Ureter (tissue), 1 donor: ENCODE data around the gene NBPF26. TPM values are rescaled to one million over a fixed set of nuclear protein-coding genes. Genes with fewer than 3 reads are reported as not detected.
"Not testable (repeated sequence)": the region's sequence is repeated elsewhere in the genome, so short reads cannot be mapped to it uniquely, and the experiment has no call there.

Source experiments
- DNase-seq: peaks from one replicate; pipeline ENCODE4 v3.0.0-alpha.2; 2020; ENCODE audit warnings: low spot score
- total RNA-seq: library from RNA; stranded (reverse); gene quantifications from one replicate; pipeline ENCODE4 v1.2.4, GENCODE V29; 2023
- donor health status: DM: yes; HTN: yes; CAD: no.

NBPF26 gene
- total RNA-seq: 31.7 TPM

- DNase-seq: peak; percentile 86
These were observed at the start of gene NBPF26 for GRCh38 chr1:120723715-120724402. TSS of gene NBPF26 (plus strand) at chr1:120723945.

- DNase-seq: not testable (repeated sequence)
These were observed 43.5 kb upstream of the NBPF26 start for GRCh38 chr1:120680106-120680819.

GRCh38 chr1:120680938-120681337, 42.8 kb upstream of the NBPF26 start:
- DNase-seq: not testable (repeated sequence)

DNA sequence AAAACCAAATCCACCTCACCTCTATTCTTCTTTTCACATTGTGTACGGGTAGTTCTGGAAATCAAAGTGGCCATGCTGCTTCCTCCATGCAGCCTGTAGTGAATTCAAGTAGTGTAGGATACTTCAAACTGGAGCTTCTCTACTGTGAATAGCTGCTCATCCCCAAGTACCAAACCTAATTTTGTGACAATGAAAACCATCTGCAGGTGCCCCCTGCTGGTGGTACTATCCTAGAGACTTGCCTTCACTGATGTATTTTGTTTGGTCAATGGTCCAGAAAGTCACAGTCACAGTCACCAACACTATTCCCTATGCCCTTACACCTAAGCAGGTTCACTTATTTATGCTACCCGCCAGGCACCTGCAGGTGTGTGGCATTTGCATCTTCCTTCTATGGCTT, 39.3 kb upstream of the NBPF26 start:
- not testable (repeated sequence) for DNase-seq

DNA sequence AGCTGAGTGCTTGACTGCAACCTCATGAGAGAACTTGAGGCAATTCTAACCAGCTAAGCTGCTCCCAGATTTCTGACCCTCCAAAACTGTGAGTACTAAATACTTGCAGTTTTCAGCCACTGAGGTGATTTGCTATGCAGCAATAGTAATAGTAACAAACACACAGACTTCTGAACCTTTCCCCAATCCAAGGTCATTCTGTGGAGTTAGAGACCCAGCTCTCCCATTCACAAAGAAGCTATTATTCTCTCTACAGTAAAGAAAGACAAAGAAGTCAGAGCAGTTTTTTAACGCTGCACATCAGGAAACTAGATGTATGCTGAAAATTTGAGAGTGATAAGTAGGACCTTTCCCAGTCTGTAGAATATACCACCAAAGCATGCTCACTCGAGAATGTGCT, 38.1 kb upstream of the NBPF26 start:
- DNase-seq: not testable (repeated sequence)

DNA sequence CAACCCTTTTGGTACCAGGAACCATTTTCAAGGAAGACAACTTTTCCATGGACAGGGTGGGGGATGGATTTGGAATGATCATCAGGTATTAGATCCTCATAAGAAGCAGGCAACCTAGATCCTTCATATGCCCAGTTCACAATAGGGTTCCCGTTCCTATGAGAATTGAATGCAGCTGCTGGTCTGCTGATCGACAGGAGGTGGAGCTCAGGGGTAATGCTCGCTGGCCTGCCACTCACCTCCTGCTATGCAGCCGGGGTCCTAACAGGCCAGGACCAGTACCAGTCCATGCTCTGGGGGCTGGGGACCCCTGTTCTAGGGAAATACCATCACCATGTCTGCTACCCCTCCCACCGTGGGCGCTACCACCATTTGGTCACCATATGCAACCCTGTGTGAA, 36.5 kb upstream of the NBPF26 start:
- not testable (repeated sequence) for DNase-seq

DNA sequence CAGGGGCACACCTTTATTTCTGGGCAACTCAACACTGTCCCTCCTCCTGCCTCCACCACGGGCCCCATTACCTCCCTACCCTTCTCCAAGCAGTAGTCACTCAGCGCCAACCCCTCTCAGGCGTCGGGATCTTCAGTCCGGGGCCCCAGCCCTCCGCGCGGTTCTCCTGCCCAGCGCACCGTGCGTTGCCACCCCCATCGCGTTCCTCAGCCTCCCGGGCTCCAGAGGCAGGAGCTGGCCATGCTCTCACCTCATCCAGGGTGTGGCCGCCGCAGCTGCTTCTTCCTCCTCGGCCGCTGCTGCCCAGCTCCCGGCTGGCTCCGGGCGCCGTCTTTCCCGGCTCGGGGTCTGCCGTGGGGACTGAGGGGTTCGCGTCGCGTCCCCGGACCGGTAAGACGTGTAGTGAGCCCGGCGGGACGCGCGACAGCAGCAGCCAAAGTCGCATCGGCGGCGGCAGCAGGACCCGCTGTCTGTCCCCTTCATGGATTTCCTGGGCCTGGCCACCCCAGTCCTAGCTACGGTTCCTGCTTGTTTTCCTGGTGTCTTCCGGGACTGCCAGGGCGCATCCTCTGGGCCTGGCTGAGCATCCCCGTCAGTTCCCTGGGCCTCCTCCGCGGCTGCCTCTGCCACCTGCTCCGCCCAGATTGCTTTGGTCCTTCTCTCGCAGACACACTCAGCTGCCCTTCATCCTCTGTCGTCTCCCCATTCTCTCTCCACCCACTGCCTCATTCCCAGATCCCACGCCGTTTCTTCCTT, 22.8 kb upstream of the NBPF26 start:
- DNase-seq: not testable (repeated sequence)

DNA sequence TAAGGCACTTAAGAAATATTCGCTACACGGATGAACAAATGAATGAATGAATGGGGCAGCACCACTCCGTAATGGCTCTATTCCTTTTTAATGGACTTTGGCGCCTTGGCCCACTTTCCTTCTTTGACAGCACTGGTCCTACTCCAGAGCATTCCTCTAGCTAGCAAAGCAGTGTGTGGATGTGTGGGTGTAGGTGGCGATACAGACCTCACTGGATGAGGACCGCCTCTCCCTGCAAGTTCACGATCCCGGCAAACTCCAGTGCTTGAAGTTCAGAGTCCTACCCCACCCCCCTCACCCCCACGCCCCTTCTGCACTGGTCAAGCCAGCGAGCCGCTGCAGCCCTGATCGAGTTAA, 409 bp upstream of the NBPF26 start:
- not testable (repeated sequence) for DNase-seq

DNA sequence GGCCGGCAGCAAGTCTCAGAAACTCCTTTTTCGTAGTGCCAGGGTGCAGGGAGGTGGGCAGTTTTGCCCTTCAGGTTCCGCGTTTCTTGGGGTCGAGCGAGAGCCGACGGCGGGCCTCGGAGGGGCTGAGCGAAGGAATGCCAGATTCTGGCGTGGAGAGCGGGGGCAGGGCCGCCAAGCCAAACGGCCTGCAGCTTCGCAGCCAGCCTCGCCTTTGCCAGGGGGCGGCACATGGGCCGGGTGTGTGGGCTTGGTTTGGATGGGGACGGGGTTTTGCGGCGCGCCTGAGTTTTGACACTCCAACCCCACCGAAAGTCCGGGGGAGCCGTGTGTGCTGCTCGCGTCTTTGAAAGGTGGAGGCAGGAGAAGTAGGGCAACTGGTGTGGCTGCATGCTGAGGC, 762 bp downstream of the NBPF26 start:
- DNase-seq: not testable (repeated sequence)

DNA sequence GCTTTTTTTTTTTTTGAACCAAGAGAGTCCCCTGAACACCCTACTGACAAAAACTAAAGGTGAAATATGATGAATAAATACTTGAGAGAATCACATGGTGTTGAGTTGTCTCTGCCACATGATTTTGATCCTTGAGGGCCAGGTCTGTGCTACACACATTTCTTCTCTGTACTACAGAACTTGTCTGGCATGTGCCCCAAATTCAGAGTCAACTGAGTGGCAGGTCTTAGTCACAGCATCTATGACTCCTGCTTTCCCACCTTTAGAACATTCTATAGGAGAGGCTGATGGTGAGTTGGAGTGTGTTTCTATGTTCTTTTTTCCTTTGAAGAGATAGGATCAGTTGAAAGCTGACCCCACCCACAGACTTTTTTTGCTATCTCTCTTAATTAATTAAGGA, 5.1 kb downstream of the NBPF26 start:
- not testable (repeated sequence) for DNase-seq

GRCh38 chr1:120769090-120769489, 45.3 kb downstream of the NBPF26 start:
- not testable (repeated sequence) for DNase-seq

GRCh38 chr1:120805452-120805851, 81.7 kb downstream of the NBPF26 start:
- not testable (repeated sequence) for DNase-seq

DNA sequence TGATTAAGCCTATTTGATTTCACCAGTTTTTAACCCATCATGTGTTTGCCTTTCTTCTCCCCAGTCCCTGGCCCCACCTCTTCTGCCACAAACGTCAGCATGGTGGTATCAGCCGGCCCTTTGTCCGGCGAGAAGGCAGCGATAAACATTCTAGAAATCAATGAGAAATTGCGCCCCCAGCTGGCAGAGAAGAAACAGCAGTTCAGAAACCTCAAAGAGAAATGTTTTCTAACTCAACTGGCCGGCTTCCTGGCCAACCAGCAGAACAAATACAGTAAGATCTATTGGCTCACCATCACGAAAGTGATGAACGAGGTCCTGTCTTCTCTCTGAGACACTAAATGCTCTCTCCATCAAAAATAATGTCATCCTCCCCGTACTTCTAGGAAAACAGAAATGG, 88.1 kb downstream of the NBPF26 start:
- DNase-seq: peak; percentile 43

DNA sequence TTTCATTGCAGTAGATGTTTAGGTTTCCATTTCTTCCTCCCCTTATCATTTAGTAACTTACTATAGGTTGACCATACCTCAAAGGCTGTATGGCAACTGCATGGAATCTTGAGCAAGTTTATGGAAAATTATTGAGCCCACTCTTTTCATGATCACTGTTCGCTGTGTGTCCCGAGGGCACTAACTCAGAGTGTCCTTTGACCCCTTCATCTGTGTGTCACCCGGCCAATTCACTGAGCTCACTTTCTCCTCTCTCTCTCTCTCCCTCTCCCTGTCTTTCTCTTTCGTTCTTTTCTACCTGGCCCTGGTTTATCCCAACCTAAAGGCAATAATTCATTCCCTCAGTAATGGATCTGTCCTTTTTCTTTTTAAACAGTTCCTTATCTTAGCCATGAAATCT, 101.3 kb downstream of the NBPF26 start:
- not testable (repeated sequence) for DNase-seq

DNA sequence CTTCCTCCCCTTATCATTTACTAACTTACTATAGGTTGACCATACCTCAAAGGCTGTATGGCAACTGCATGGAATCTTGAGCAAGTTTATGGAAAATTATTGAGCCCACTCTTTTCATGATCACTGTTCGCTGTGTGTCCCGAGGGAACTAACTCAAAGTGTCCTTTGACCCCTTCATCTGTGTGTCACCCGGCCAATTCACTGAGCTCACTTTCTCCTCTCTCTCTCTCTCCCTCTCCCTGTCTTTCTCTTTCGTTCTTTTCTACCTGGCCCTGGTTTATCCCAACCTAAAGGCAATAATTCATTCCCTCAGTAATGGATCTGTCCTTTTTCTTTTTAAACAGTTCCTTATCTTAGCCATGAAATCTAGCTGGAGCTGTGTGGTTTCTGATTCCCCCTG, 102.9 kb downstream of the NBPF26 start:
- not testable (repeated sequence) for DNase-seq

DNA sequence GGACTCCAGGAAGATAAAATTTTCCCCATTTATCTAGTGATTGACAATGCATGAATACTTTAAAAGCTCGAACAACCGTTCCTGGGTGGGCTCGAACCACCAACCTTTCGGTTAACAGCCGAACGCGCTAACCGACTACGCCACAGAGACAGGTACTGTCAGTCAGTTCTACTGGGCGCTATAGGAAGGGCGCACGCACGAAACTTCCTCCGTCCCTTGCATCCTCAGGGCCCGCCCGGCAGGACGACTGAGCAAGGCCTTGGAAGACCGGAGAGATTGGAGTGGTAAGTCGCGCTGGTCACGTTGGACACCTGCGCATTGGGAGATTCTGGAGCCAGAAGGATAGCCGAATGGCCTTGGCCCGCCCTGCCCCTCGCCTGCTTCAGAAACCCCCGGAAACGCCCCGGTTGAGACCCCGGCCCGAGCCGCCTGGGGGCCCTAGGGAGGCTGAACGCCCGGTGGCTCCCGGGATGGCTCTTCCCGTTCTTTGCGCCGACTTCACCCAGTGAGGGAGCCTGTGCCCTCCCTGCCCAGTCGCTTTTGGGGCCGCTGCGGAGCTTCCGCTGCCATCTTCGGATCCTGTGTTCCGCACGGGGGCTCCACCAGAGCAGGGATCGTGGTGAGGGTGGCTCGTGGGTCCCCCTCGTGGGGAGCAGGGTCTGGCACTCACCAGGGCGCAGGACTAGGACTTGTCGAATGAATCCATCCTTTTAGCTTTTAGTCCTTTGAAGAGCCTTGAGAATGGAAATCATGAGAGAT, 120.6 kb downstream of the NBPF26 start:
- peak; percentile 89 for DNase-seq

DNA sequence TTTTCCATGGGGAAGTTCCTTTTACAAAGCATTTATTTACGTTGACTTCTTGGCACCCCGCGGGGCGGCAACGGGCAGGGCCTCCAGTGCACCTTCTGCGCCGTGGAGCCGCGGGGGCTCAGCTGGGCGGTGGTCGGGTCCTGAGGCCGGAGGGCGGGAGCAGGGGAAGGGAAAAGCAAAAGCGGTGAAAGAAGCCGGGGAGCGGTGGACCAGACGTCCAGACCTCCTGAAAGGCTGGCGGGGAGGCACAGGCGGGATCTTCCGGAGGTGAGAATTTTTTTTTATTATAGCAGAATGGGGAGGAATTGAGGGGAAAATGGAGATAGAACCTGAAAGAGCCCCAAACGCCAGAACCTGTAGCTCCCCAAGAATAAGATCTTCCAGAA, 121.2 kb downstream of the NBPF26 start:
- not testable (repeated sequence) for DNase-seq

GRCh38 chr1:120849400-120850286, 125.9 kb downstream of the NBPF26 start:
- not testable (repeated sequence) for DNase-seq

GRCh38 chr1:120850287-120850536, 126.5 kb downstream of the NBPF26 start:
- DNase-seq: not testable (repeated sequence)

GRCh38 chr1:120850537-120851421, 127.0 kb downstream of the NBPF26 start:
- DNase-seq: peak; percentile 92
